Neural crest cell (in vitro differentiated cells): ENCODE results near the gene YARS1. TPM values are rescaled to one million over a fixed set of nuclear protein-coding genes. Genes with fewer than 3 reads are reported as not detected.

Experiments used
- DNase-seq: peaks from one replicate; pipeline ENCODE4 v3.0.0; 2021; ENCODE audit warnings: low read depth, mixed read lengths, low spot score
- H3K27ac Mint-ChIP-seq: one replicate; pipeline ENCODE4 v1.8.0; 2021; ENCODE audit warnings: mild to moderate bottlenecking, mixed read lengths; ENCODE audit not compliant: unreplicated experiment
- H3K27me3 Mint-ChIP-seq: 2 replicates; pipeline ENCODE4 v1.8.0; 2021; ENCODE audit warnings: low read depth, mild to moderate bottlenecking, mixed read lengths
- H3K36me3 Mint-ChIP-seq: 2 replicates; pipeline ENCODE4 v1.8.0; 2021; ENCODE audit warnings: low read depth, mild to moderate bottlenecking, mixed read lengths
- H3K4me1 Mint-ChIP-seq: 2 replicates; pipeline ENCODE4 v1.8.0; 2021; ENCODE audit warnings: mixed read lengths
- H3K4me3 Mint-ChIP-seq: one replicate; pipeline ENCODE4 v1.8.0; 2021; ENCODE audit warnings: mild to moderate bottlenecking, mixed read lengths
- H3K9me3 Mint-ChIP-seq: 2 replicates; pipeline ENCODE4 v1.8.0; 2021; ENCODE audit warnings: mixed read lengths
- total RNA-seq: library from RNA; stranded (reverse); gene quantifications from 2 replicates; pipeline ENCODE4 v1.2.1, GENCODE V29; 2021
- TF ChIP-seq, protein P1 (sequence below): fragments of 200-600 bp; sonication (generic); conservative IDR thresholded peaks from 2 replicates; pipeline ENCODE4 v1.5.0; 2021; ENCODE audit warnings: antibody characterized with exemption, mild to moderate bottlenecking

Gene YARS1
- total RNA-seq, 1 donor from 2014 or later: 140 TPM

DNA sequence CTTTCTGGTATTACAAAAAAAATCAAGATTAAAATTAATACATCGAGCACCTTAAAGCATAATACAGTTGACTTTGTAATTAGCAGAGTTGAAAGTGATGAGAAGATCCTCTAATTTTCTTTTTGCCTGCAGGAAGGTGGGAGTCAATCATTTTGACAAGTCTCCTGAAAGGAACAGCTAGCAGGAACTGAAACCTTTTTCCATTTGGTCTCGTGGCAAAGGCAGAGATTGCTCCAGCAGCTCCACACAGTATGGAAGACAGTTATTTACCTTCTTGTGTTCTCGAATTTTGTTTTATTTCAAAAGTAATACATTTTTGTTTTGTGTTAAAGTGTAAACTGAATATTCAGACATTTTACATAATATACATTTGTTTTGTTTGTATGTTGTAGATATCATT is 8.0 kb upstream of the YARS1 start:
- DNase-seq: no peak
- no peak overlapping the region for H3K27ac Mint-ChIP-seq
- no peaks in the 10 kb centered on the region for H3K9me3 Mint-ChIP-seq
- H3K4me3 Mint-ChIP-seq: no peak overlapping the region
- TF ChIP-seq, protein P1, sequence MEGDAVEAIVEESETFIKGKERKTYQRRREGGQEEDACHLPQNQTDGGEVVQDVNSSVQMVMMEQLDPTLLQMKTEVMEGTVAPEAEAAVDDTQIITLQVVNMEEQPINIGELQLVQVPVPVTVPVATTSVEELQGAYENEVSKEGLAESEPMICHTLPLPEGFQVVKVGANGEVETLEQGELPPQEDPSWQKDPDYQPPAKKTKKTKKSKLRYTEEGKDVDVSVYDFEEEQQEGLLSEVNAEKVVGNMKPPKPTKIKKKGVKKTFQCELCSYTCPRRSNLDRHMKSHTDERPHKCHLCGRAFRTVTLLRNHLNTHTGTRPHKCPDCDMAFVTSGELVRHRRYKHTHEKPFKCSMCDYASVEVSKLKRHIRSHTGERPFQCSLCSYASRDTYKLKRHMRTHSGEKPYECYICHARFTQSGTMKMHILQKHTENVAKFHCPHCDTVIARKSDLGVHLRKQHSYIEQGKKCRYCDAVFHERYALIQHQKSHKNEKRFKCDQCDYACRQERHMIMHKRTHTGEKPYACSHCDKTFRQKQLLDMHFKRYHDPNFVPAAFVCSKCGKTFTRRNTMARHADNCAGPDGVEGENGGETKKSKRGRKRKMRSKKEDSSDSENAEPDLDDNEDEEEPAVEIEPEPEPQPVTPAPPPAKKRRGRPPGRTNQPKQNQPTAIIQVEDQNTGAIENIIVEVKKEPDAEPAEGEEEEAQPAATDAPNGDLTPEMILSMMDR: no peak
- H3K27me3 Mint-ChIP-seq: no peaks in the 10 kb centered on the region
- H3K4me1 Mint-ChIP-seq: peaks cover 4% of the 10 kb centered on the region
- peaks cover 11% of the 10 kb centered on the region for H3K36me3 Mint-ChIP-seq

DNA sequence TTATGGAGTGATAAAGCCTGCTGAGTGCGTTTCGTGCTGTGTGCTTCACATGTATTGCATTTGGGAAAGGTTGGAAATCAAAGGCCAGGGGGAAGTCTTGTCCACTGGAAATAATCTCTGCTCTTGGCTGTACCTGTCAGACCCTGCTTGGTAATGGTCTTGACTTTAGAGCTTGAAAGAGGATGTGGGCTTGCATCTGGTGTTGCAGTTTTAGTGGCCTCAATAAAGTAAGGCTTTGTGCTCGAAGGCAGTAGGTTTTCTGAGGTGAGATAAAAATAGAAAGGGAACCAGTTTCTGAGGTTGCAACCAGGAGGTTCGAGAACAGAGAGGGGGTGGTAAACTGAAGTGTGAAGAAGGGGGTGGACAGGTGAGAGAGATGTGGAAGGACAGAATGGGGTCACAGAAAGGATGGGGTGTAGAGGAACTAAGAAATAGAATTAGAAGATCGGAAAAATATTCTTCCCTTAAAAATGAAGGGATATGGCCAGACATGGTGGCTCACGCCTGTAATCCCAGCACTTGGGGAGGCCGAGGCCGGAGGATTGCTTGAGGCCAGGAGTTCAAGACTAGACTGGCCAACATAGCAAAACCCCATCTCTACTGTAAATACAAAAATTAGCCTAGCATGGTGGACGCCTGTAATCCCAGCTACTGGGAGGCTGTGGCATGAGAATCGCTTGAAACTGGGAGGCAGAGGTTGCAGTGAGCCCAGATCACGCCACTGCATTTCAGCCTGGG is 1.8 kb upstream of the YARS1 start:
- Mint-ChIP-seq H3K27me3 (no peaks in the 10 kb centered on the region), H3K9me3 (no peaks in the 10 kb centered on the region), H3K36me3 (peaks cover 4% of the 10 kb centered on the region), H3K4me1 (peaks cover 34% of the 10 kb centered on the region), H3K4me3 (peak overlapping the region; percentile 95), H3K27ac (peak overlapping the region; percentile 92)
- DNase-seq: no peak
- TF ChIP-seq, protein P1: no peak

DNA sequence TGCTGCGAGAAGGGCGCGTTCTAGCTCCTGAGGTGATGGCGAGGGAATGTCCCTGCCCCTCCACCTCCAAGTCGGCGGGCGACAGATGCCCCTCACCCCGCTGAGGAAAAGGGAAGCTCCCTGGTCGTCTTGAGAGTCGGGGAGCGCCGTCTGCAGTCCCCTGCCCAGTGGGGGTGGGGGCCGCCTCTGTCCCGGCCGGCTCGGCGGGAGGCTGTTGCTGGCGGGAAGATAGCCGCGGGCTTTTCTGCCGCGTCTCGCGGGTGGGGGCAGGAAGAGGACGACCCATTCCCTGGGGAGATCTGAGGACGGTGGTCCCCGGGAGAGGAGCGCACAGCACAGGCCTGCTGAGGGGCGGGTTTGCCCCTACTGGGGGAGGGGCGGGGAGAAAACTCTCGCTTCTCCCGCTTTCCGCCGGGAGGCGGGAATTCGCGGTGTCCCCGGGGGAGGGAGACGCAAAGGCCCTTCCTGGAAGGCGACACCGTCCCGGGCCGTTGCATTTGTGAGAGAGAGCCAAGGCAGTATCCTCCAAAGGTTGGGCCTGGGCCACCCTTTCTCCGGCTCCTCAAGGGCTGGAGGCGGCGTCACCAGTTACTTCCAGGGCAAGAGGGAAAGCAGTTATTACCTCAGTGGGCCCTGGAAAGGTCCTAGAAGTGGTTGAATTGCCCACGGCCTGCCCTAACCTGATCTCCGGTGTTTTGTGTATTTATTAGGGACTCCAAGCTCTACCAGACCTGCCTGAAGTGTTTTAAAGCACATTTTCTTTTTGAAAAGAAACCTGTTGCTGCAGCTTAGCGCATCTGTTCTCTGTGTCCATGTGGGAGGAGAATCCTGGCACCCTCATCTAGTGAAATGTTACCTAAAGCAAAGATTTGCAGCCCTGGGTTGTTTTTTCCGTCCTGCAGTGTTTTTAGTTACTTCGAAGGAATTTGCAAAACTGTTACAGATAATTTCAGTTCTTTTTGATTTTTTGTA is 943 bp upstream of the YARS1 start:
- Mint-ChIP-seq H3K4me1 (peaks cover 41% of the 10 kb centered on the region), H3K9me3 (no peaks in the 10 kb centered on the region), H3K4me3 (peak overlapping the region; percentile 95), H3K27ac (peak overlapping the region; percentile 92), H3K27me3 (no peaks in the 10 kb centered on the region), H3K36me3 (peaks cover 9% of the 10 kb centered on the region)
- DNase-seq: peak; percentile 61
- TF ChIP-seq, protein P1: no peak

DNA sequence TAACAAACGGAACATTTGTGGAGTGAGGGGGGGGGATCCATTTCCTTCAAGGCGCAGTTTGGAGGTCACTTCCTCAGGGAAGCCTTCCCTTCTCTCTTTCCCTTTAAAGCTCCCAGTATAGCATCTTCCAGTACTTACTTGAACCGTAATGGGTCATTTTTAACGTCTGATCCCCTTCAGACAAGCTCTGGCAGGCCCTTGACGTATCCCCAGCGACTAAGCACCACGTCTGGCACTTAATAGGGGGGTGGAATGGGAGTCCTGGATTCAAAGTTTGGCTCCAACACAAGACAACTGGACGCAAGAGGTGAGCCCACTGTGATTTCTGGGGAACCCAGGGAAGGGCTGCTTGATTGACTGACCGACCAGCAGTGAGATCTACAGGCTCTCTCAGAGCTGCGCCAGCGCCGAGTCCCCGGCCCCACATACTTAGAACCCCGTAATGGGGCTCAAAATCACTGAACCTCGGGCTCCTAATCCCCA is 441 bp downstream of the YARS1 start:
- Mint-ChIP-seq H3K27me3 (no peaks in the 10 kb centered on the region), H3K9me3 (no peaks in the 10 kb centered on the region), H3K4me1 (peaks cover 41% of the 10 kb centered on the region), H3K27ac (peak overlapping the region; percentile 99), H3K36me3 (peaks cover 9% of the 10 kb centered on the region), H3K4me3 (peak overlapping the region; percentile 95)
- DNase-seq: peak; percentile 1
- TF ChIP-seq, protein P1: no peak

DNA sequence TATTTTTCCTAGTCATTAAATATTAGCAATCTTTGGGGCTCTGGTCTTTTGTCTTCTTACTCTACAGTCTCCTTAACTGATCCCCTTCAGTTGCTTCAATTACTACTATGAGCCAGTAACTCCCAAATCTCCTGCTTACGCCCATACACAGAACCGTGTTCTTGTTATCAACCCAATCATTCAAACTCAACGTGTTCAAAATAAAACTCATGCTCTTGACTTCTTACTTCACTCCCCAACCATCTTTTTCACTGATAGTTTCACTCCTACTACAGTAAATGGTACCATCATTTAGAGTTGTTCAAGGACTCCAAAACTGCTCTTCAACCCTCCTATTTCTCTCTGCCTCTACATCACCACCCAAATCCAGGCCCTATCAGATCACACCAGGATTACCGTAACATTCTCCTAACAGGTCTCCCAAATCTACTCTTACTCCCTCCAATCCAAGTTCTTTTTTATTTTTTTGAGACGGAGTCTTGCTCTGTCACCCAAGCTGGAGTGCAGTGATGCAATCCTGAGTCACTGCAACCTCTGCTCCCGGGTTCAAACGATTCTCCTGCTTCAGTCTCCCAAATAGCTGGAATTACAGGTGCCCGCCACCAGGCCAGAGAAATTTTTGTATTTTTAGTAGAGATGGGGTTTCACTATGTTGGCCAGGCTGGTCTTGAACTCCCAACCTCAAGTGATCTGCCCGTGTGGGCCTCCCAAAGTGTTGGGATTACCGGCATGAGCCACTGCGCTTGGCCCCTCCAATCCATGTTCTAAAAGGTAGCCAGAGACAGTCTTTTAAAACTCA is 3.0 kb downstream of the YARS1 start:
- peaks cover 12% of the 10 kb centered on the region for H3K36me3 Mint-ChIP-seq
- TF ChIP-seq, protein P1: no peak
- no peaks in the 10 kb centered on the region for H3K9me3 Mint-ChIP-seq
- no peak overlapping the region for H3K27ac Mint-ChIP-seq
- H3K4me1 Mint-ChIP-seq: peaks cover 32% of the 10 kb centered on the region
- peak overlapping the region; percentile 7 for H3K4me3 Mint-ChIP-seq
- H3K27me3 Mint-ChIP-seq: no peaks in the 10 kb centered on the region
- no peak for DNase-seq
